ENCODE results near the gene KCNA10. TPM values are rescaled to one million over a fixed set of nuclear protein-coding genes. Genes with fewer than 3 reads are reported as not detected.

KCNA10 gene
- total and polyA plus RNA-seq, 2 experiments from 2014 or later: not detected

- H2AFZ ChIP-seq: no peak overlapping the region
- Mint-ChIP-seq H3K9me3 (peaks cover 27% of the 10 kb centered on the region), H3K27ac (0 out of 2 replicates have a peak overlapping the region, but pooled peaks have one; percentile 48), H3K36me3 (ENCODE audit: low read depth) (peaks cover 31% of the 10 kb centered on the region), H3K4me1 (peaks cover 29% of the 10 kb centered on the region), H3K27me3 (ENCODE audit: insufficient read depth, low read depth, poor library complexity) (peaks cover 13% of the 10 kb centered on the region), H3K4me3 (no peak overlapping the region)
- H3K27ac ChIP-seq (ENCODE audit: low read depth): no peak overlapping the region
- no peak for DNase-seq (ENCODE audit: low spot score)
- H3K9me2 ChIP-seq (ENCODE audit: insufficient read depth): peaks cover 20% of the 10 kb centered on the region
- H3K4me2 ChIP-seq: peak overlapping the region; percentile 63; the same call in 1 of the 2 replicates
- no peaks in the 10 kb centered on the region for H3K27me3 ChIP-seq (ENCODE audit: insufficient read depth)
- no peak overlapping the region for H3K4me3 ChIP-seq
- no peaks in the 10 kb centered on the region; the same call in 1 of the 2 replicates for H3K36me3 ChIP-seq (ENCODE audit: insufficient read depth)
- TF ChIP-seq EZH2phosphoT487 (IDR thresholded peaks at IDR 0.05; ENCODE audit: unreplicated experiment) (no peak), CREB1 (CRISPR knock-in tag; IDR thresholded peaks at IDR 0.05; ENCODE audit: low read depth) (no peak), CTCF (conservative IDR thresholded peaks at IDR 0.05; ENCODE audit: low read depth in 2 of 2) (no peak), NANOG (IDR thresholded peaks at IDR 0.05; ENCODE audit: borderline replicate concordance) (no peak), POLR2AphosphoS5 (IDR thresholded peaks at IDR 0.05; ENCODE audit: low read depth) (no peak), JUNB (IDR thresholded peaks at IDR 0.05; ENCODE audit: unreplicated experiment) (no peak), STAT1 (IDR thresholded peaks at IDR 0.05; ENCODE audit: unreplicated experiment) (no peak), ZNF114 (CRISPR knock-in tag; IDR thresholded peaks at IDR 0.05) (no peak), REST (IDR thresholded peaks at IDR 0.05; ENCODE audit: unreplicated experiment) (no peak), EZH2 (IDR thresholded peaks at IDR 0.05; ENCODE audit: low read depth, unreplicated experiment) (no peak), ZNF331 (CRISPR knock-in tag; IDR thresholded peaks at IDR 0.05; ENCODE audit: low read depth) (no peak)
- TF ChIP-seq, protein P1, sequence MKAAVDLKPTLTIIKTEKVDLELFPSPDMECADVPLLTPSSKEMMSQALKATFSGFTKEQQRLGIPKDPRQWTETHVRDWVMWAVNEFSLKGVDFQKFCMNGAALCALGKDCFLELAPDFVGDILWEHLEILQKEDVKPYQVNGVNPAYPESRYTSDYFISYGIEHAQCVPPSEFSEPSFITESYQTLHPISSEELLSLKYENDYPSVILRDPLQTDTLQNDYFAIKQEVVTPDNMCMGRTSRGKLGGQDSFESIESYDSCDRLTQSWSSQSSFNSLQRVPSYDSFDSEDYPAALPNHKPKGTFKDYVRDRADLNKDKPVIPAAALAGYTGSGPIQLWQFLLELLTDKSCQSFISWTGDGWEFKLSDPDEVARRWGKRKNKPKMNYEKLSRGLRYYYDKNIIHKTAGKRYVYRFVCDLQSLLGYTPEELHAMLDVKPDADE (IDR thresholded peaks at IDR 0.05): no peak
- TF ChIP-seq, protein P2, sequence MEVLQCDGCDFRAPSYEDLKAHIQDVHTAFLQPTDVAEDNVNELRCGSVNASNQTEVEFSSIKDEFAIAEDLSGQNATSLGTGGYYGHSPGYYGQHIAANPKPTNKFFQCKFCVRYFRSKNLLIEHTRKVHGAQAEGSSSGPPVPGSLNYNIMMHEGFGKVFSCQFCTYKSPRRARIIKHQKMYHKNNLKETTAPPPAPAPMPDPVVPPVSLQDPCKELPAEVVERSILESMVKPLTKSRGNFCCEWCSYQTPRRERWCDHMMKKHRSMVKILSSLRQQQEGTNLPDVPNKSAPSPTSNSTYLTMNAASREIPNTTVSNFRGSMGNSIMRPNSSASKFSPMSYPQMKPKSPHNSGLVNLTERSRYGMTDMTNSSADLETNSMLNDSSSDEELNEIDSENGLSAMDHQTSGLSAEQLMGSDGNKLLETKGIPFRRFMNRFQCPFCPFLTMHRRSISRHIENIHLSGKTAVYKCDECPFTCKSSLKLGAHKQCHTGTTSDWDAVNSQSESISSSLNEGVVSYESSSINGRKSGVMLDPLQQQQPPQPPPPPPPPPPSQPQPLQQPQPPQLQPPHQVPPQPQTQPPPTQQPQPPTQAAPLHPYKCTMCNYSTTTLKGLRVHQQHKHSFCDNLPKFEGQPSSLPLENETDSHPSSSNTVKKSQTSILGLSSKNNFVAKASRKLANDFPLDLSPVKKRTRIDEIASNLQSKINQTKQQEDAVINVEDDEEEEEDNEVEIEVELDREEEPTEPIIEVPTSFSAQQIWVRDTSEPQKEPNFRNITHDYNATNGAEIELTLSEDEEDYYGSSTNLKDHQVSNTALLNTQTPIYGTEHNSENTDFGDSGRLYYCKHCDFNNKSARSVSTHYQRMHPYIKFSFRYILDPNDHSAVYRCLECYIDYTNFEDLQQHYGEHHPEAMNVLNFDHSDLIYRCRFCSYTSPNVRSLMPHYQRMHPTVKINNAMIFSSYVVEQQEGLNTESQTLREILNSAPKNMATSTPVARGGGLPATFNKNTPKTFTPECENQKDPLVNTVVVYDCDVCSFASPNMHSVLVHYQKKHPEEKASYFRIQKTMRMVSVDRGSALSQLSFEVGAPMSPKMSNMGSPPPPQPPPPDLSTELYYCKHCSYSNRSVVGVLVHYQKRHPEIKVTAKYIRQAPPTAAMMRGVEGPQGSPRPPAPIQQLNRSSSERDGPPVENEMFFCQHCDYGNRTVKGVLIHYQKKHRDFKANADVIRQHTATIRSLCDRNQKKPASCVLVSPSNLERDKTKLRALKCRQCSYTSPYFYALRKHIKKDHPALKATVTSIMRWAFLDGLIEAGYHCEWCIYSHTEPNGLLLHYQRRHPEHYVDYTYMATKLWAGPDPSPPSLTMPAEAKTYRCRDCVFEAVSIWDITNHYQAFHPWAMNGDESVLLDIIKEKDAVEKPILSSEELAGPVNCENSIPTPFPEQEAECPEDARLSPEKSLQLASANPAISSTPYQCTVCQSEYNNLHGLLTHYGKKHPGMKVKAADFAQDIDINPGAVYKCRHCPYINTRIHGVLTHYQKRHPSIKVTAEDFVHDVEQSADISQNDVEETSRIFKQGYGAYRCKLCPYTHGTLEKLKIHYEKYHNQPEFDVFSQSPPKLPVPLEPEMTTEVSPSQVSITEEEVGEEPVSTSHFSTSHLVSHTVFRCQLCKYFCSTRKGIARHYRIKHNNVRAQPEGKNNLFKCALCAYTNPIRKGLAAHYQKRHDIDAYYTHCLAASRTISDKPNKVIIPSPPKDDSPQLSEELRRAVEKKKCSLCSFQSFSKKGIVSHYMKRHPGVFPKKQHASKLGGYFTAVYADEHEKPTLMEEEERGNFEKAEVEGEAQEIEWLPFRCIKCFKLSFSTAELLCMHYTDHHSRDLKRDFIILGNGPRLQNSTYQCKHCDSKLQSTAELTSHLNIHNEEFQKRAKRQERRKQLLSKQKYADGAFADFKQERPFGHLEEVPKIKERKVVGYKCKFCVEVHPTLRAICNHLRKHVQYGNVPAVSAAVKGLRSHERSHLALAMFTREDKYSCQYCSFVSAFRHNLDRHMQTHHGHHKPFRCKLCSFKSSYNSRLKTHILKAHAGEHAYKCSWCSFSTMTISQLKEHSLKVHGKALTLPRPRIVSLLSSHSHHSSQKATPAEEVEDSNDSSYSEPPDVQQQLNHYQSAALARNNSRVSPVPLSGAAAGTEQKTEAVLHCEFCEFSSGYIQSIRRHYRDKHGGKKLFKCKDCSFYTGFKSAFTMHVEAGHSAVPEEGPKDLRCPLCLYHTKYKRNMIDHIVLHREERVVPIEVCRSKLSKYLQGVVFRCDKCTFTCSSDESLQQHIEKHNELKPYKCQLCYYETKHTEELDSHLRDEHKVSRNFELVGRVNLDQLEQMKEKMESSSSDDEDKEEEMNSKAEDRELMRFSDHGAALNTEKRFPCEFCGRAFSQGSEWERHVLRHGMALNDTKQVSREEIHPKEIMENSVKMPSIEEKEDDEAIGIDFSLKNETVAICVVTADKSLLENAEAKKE (CRISPR knock-in tag; IDR thresholded peaks at IDR 0.05): no peak
- no peak for ATAC-seq
- H3K4me1 ChIP-seq (ENCODE audit: insufficient read depth): peaks cover 20% of the 10 kb centered on the region
- no peaks in the 10 kb centered on the region for H4K20me1 ChIP-seq (replicated peaks; ENCODE audit: insufficient read depth)
- H3K79me2 ChIP-seq (replicated peaks; ENCODE audit: insufficient read depth): no peaks in the 10 kb centered on the region
- no peaks in the 10 kb centered on the region for H3F3A ChIP-seq (replicated peaks; ENCODE audit: low read depth)
Observed at GRCh38 chr1:110515891-110516290, 3.1 kb downstream of the KCNA10 start.
